ENCODE results near the gene PACSIN2. TPM values are rescaled to one million over a fixed set of nuclear protein-coding genes. Genes with fewer than 3 reads are reported as not detected.
"Not testable (repeated sequence)": the region's sequence is repeated elsewhere in the genome, so short reads cannot be mapped to it uniquely, and the experiment has no call there.

PACSIN2 gene
- total RNA-seq, 8 experiments from 2014 or later, result 23.1 to 61.2 (median 39.0) TPM

GRCh38 chr22:43006753-43007152 lies 8.2 kb downstream of the PACSIN2 start:
- Histone ChIP-seq H3K4me1 (replicated peaks in 1 of 2) (peaks cover 16 to 18% of the 10 kb centered on the region in 2 donors), H3K4me3 (no peak overlapping the region), H3K27ac (no peak overlapping the region)
- in situ Hi-C loops (cut with MboI; ENCODE audit: low pct_unique_long_range_greater_than_20kb in 2 of 9, low sequenced_read_pairs in 9 of 9, unreplicated experiment in 9 of 9), result no loop called here
- WGBS, 10 experiments, result 80 to 100% (median 98%) methylated on average over 1 to 5 of the region's 7 CpGs; no CpG with 5 or more reads in 2 of the 10 experiments
- ATAC-seq (replicated peaks in 6 of 8), result no peak

- Histone ChIP-seq H3K27ac (no peak overlapping the region), H3K4me1 (replicated peaks in 1 of 2) (peaks cover 19 to 25% of the 10 kb centered on the region in 2 donors), H3K4me3 (no peak overlapping the region)
- in situ Hi-C loops (cut with MboI; ENCODE audit: low pct_unique_long_range_greater_than_20kb in 2 of 9, low sequenced_read_pairs in 9 of 9, unreplicated experiment in 9 of 9), result no loop called here
- no peak for ATAC-seq (replicated peaks in 6 of 8)
- WGBS, 10 experiments, result 90 to 100% (median 100%) methylated on average over 3 to 5 of the region's 5 CpGs
Observed at GRCh38 chr22:43006016-43006505, 8.9 kb downstream of the PACSIN2 start.

- in situ Hi-C loops (cut with MboI; ENCODE audit: low pct_unique_long_range_greater_than_20kb in 2 of 9, low sequenced_read_pairs in 9 of 9, unreplicated experiment in 9 of 9), result no loop called here
- 0 to 90% (median 67%) methylated on average over 1 to 2 of the region's 2 CpGs; no CpG with 5 or more reads in 3 of the 10 experiments for WGBS, 10 experiments
- Histone ChIP-seq H3K27ac (peak overlapping the region in 1 of 2 donors; percentile 42), H3K4me3 (no peak overlapping the region), H3K4me1 (replicated peaks in 1 of 2) (peaks cover 27 to 29% of the 10 kb centered on the region in 2 donors)
- ATAC-seq (replicated peaks in 6 of 8), result peak in 1 of 8 experiments; percentile 14
Observed at GRCh38 chr22:43005106-43005505, 9.8 kb downstream of the PACSIN2 start.

DNA sequence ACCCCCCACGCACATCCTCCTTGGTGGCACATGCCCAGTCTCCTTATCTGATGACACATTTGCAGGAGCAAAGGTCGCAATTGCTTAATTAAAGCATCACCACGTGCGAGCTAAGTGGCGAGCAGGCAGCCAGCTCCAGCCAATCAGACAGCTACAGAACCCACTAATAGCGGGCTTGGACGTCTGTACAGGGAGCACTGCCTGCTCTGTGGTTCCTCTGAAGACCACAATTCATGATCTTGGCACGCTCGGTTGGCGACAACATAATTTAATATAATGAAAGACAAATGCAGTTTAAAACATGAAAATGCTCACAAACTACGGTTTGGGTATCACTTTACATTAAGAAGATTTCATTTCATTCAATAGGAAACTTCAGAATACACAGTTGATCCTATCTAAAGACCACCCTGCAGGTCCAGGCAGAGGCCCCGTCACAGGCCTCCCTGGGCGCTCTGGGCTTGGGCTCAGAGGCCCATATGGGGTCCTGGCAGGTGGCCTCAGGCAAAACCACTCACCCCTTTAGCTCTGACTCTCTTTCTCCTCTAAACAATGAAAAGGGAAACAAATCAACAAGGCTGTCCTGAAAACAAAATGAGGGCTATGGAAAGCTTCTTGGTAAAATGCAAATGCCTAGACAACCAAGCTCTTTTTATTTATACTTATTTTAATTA lies 10.4 kb downstream of the PACSIN2 start:
- H3K27ac ChIP-seq, result no peak overlapping the region
- in situ Hi-C loops (cut with MboI; ENCODE audit: low pct_unique_long_range_greater_than_20kb in 2 of 9, low sequenced_read_pairs in 9 of 9, unreplicated experiment in 9 of 9), result no loop called here
- peak in 3 of 8 experiments; percentile 25 to 47 (median 29) for ATAC-seq (replicated peaks in 6 of 8)
- WGBS, 10 experiments, result 17 to 95% (median 65%) methylated on average over 1 to 10 of the region's 13 CpGs; no CpG with 5 or more reads in 2 of the 10 experiments
- H3K4me1 ChIP-seq (replicated peaks in 1 of 2), result peaks cover 27 to 29% of the 10 kb centered on the region in 2 donors
- H3K4me3 ChIP-seq, result no peak overlapping the region

GRCh38 chr22:43002202-43002586 lies 12.8 kb downstream of the PACSIN2 start:
- Histone ChIP-seq H3K27ac (no peak overlapping the region), H3K4me1 (replicated peaks in 1 of 2) (peaks cover 27 to 29% of the 10 kb centered on the region in 2 donors), H3K4me3 (no peak overlapping the region)
- in situ Hi-C loops (cut with MboI; ENCODE audit: low pct_unique_long_range_greater_than_20kb in 2 of 9, low sequenced_read_pairs in 9 of 9, unreplicated experiment in 9 of 9), result no loop called here
- whole genome bisulfite sequencing, 10 experiments, result 0 to 100% (median 39%) methylated on average over 1 to 5 of the region's 5 CpGs; no CpG with 5 or more reads in 2 of the 10 experiments
- ATAC-seq (replicated peaks in 6 of 8), result peak in 1 of 8 experiments; percentile 27

DNA sequence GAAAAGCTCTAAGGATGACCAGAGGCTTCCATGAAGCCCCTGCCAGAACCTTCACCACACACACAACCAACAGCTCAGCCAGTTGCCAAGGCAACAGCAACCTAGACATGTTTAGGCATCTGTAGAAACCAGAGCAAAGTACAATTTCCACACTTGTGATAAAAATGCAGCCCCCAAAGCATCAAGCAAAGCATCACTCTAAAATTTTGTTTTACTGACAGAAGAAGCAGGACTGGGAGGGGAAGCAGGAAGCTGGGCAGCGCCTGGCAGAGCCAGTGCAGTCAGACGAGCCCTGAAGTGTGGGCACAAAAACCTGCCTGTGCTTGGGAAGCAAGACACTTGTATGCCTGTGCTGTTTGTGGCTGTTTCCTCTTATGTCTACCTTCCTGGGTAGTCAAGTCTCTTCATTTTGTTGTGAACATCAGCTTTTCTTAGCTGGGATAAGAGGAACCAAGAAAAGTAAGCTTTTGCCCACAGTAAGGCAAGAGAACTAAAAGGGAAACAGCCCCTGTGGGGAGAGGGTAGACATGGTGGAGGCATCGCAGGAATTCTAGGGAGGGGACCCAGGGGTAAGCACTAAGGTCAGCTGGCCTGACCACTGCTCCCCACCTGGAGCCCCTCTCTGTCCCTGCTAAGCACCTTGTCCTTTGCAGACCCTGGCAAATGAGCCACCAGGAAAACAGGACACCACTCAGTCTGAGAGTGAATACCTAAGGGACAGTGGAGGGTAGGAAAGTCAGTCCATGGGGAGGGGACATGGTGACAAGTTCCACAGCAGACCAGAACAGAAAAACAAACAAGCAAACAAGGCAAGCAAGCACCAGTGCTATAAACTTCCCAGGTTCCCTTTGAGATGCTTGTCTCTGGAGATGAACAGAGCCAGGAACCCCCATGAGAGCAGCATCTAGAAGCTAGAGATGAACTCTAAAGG lies 13.4 kb downstream of the PACSIN2 start:
- in situ Hi-C loops (cut with MboI; ENCODE audit: low pct_unique_long_range_greater_than_20kb in 2 of 9, low sequenced_read_pairs in 9 of 9, unreplicated experiment in 9 of 9), result no loop called here
- peak in 2 of 8 experiments; percentile 27 to 42 for ATAC-seq (replicated peaks in 6 of 8)
- Histone ChIP-seq H3K4me3 (no peak overlapping the region), H3K4me1 (replicated peaks in 1 of 2) (peaks cover 23 to 29% of the 10 kb centered on the region in 2 donors), H3K27ac (no peak overlapping the region)
- WGBS, 10 experiments, result 80 to 100% (median 90%) methylated on average over 1 to 3 of the region's 3 CpGs; no CpG with 5 or more reads in 6 of the 10 experiments

GRCh38 chr22:43000441-43001175 lies 14.3 kb downstream of the PACSIN2 start:
- WGBS, 10 experiments, result 45 to 92% (median 86%) methylated on average over 2 to 8 of the region's 8 CpGs; no CpG with 5 or more reads in 3 of the 10 experiments
- ATAC-seq (replicated peaks in 6 of 8), result no peak
- Histone ChIP-seq H3K4me1 (replicated peaks in 1 of 2) (peaks cover 23 to 30% of the 10 kb centered on the region in 2 donors), H3K4me3 (no peak overlapping the region), H3K27ac (no peak overlapping the region)
- in situ Hi-C loops (cut with MboI; ENCODE audit: low pct_unique_long_range_greater_than_20kb in 2 of 9, low sequenced_read_pairs in 9 of 9, unreplicated experiment in 9 of 9), result no loop called here

DNA sequence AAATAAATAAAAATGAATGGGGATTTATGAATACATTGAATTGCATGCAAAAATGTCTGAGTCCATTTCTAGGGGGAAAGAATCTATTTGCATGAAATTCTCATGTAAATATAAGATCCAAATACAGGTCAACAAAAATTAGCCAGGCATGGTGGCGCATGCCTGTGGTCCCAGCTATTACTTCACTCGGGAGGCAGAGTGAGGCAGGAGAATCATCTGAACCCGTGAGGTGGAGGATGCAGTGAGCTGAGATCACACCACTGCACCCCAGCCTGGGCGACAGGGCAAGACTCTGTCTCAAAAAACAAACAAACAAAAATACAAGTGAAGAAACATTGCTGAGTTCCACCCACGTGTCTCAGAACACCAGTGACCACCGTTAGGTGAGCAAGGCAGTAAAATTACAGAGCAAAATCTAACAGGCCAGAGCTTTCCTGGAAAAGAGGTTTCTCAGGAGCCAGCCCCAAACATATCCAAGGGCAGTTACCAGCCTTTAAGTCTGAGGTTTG lies 17.3 kb downstream of the PACSIN2 start:
- H3K4me3 ChIP-seq, result no peak overlapping the region
- in situ Hi-C loops (cut with MboI; ENCODE audit: low pct_unique_long_range_greater_than_20kb in 2 of 9, low sequenced_read_pairs in 9 of 9, unreplicated experiment in 9 of 9), result no loop called here
- 26 to 100% (median 73%) methylated on average over 1 to 6 of the region's 6 CpGs for WGBS, 10 experiments
- H3K4me1 ChIP-seq (replicated peaks in 1 of 2), result peaks cover 12 to 31% of the 10 kb centered on the region in 2 donors
- no peak overlapping the region for H3K27ac ChIP-seq
- peak in 1 of 8 experiments; percentile 34 for ATAC-seq (replicated peaks in 6 of 8)

DNA sequence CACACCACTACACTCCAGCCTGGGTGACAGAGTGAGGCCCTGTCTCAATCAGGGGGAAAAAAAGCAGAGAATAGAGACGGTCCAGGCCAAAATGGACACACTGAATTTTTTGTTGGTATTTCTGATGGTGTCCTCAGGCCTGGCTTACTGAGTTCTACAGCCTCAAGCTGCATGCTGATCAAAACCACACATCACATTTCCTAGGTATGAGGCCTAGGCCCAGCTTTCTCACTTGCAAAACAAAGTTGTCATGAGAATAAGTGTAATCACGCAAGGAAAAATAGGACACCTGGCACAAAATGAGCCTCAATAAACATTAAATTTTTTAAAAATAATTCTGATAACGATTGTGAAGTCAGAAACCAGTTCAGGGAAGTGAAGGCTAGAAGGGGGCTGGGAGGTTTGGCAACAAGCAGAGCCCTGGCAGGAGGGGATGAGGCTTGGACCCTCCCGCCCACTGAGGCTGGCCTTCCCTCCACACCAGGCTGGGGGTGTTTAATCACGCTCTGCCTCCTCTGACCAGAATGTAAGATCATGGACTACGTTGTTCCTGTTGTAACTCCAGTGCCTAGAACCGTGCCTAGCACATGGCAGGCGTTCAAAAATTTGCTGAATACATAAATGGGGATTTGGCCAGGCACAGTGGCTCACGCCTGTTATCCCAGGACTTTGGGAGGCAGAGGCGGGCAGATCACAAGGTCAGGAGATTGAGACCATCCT lies 18.1 kb downstream of the PACSIN2 start:
- WGBS, 10 experiments, result 46 to 89% (median 80%) methylated on average over 1 to 6 of the region's 10 CpGs; no CpG with 5 or more reads in 1 of the 10 experiments
- no peak overlapping the region for H3K4me3 ChIP-seq
- no peak for ATAC-seq (replicated peaks in 6 of 8)
- no peak overlapping the region for H3K27ac ChIP-seq
- in situ Hi-C loops (cut with MboI; ENCODE audit: low pct_unique_long_range_greater_than_20kb in 2 of 9, low sequenced_read_pairs in 9 of 9, unreplicated experiment in 9 of 9), result no loop called here
- peaks cover 12 to 27% of the 10 kb centered on the region in 2 donors for H3K4me1 ChIP-seq (replicated peaks in 1 of 2)

DNA sequence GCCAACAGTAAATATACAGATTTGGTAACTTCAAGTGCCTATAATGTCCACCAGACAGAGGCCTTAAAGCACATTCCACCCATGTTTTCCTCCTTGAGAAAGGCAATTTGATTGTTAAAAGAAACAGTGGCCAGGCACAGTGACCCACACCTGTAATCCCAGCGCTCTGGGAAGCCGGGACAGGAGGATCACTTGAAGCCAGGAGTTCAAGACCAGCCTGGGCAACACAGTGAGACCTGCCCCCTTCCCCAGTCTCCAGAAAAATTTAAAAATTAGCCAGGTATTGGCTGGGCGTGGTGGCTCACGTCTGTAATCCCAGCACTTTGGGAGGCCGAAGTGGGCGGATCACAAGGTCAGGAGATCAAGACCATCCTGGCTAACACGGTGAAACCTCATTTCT lies 19.3 kb downstream of the PACSIN2 start:
- ATAC-seq (replicated peaks in 6 of 8); H3K4me3 ChIP-seq; in situ Hi-C loops (cut with MboI; ENCODE audit: low pct_unique_long_range_greater_than_20kb in 2 of 9, low sequenced_read_pairs in 9 of 9, unreplicated experiment in 9 of 9): not testable (repeated sequence)
- WGBS, 10 experiments, result 90 to 100% (median 100%) methylated on average over 1 to 5 of the region's 7 CpGs; no CpG with 5 or more reads in 7 of the 10 experiments
- Histone ChIP-seq H3K4me1 (replicated peaks in 1 of 2) (peaks cover 6 to 15% of the 10 kb centered on the region in 2 donors), H3K27ac (peak overlapping the region in 1 of 2 donors; percentile 75)

DNA sequence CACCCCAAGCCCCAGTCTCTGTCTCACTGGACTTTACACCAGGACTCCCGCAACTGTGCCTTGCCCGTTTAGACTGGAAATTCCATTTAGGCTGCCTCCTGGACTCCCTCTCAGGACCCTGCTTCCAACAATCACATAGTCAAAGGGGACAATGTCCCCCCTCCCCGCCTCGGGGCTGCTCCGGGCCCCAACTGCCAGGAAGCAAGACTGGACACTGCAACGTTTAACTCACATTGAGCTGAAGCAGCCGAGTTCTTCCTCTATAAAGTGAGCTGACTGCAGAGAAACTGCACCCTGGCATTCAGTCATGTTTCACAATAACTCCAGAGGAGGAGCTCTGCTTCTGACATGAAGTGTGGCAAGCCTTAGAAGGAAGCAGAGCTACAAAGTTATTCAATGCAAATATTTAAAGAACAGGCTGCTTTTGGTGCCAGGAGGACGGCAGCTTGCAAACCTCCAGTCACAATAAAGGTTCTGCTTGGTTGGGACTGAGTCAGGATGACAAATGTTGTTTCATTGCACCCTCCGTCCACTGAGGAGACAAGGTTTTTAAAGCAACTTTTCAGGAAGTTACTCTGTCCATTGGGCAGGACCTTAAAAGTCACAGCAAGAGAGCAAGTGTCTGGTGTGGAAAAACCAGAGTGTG lies 19.9 kb downstream of the PACSIN2 start:
- Histone ChIP-seq H3K4me1 (replicated peaks in 1 of 2) (peaks cover 2 to 18% of the 10 kb centered on the region in 2 donors), H3K27ac (peak overlapping the region in 1 of 2 donors; percentile 75), H3K4me3 (no peak overlapping the region)
- in situ Hi-C loops (cut with MboI; ENCODE audit: low pct_unique_long_range_greater_than_20kb in 2 of 9, low sequenced_read_pairs in 9 of 9, unreplicated experiment in 9 of 9), result no loop called here
- peak; percentile 60 to 91 (median 74) for ATAC-seq (replicated peaks in 6 of 8)
- WGBS, 10 experiments, result 0 to 63% (median 19%) methylated on average over 1 to 9 of the region's 9 CpGs; no CpG with 5 or more reads in 2 of the 10 experiments
